HG03103 (cell line): ENCODE measurements around the gene WDR54.
"Not testable (repeated sequence)": the region's sequence is repeated elsewhere in the genome, so short reads cannot be mapped to it uniquely, and the experiment has no call there.

ENCODE experiments used
- ATAC-seq: cut with Tn5 transposase; IDR thresholded peaks from one replicate; pipeline ENCODE4 v1.9.1; 2021; ENCODE audit warnings: low read depth; ENCODE audit not compliant: unreplicated experiment

Gene WDR54

DNA sequence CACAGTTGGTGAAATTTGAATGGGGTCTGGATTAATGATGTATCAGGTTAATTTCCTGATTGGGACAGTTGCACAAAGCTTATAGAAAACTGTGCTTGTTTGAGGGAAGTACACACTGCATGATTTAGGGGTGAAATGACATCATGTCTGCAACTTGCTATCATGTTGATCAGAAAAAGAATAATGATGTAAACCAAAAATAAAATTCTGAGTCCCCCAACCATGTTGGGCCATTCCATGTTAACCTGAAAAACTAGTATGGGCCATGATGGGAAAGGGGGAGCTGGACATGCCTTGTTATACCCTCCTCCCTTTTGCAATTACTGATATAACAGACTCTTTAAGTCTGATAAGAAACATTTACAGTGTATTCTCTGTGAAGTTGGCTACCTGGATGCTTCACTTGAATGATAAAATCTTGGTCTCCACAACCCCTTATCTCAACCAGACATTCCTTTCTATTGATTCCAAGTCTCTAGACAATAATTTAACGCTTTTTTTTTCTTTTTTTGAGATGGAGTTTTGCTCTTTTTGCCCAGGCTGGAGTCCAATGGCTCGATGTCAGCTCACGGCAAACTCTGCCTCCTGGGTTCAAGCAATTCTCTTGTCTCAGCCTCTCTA, 29.1 kb downstream of the WDR54 start:
- no peak for ATAC-seq

DNA sequence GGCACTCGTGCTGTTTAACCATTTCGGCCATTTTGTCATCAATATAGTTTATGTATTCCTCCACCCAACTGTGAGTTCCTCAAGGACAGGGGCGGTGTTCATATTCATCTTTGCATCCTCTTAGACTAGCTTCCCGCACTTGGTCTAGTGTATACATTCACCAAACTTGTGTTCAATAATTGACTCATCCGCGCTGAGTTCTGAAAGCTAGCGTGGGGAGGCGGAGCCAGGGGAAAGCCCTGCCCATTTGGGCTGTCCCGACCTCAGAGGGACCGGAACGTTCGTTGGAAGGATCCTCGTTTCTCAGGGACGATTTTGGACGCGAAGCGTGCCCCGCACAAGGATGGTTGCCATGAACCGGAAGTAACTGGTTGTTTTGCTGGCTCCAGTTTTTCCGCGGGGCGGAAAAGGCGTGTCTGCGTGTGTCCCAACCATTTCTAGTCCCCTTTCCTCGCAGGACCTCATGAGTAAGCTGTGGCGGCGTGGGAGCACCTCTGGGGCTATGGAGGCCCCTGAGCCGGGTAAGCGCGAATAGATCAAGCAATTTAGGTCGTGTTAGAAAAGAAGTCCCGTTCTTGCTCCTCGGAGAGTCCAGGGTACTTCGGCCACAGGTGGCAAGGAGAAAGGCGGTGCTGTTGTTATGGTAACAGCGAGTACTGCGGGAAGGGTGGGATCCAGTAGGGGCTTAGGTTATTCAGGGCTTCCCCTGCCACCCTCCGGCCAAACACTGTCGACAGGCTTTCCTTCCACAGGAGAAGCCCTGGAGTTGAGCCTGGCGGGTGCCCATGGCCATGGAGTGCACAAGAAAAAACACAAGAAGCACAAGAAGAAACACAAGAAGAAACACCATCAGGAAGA, 33.4 kb downstream of the WDR54 start, which contains the start of gene INO80B:
Gene INO80B, plus strand, starts transcription at position 434 of the 858 bp plus-strand sequence. Its CDS starts 30 bp downstream, at position 464.
- peak; percentile 37 for ATAC-seq

DNA sequence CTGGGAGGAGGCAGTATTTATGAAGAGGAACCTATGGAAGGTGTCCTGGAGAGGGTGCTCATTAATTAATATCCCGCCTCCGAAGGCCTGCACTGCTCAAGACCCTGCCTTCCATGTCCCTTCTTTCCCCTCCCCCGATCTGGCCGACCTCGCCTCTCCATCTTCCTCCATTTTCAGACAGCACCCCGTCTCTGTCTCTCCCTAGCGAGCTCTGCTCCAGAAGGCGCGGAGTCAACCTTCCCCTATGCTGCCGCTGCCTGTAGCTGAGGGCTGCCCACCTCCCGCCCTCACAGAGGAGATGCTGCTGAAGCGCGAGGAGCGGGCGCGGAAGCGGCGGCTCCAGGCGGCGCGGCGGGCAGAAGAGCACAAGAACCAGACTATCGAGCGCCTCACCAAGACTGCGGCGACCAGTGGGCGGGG, 35.6 kb downstream of the WDR54 start:
- no peak for ATAC-seq

DNA sequence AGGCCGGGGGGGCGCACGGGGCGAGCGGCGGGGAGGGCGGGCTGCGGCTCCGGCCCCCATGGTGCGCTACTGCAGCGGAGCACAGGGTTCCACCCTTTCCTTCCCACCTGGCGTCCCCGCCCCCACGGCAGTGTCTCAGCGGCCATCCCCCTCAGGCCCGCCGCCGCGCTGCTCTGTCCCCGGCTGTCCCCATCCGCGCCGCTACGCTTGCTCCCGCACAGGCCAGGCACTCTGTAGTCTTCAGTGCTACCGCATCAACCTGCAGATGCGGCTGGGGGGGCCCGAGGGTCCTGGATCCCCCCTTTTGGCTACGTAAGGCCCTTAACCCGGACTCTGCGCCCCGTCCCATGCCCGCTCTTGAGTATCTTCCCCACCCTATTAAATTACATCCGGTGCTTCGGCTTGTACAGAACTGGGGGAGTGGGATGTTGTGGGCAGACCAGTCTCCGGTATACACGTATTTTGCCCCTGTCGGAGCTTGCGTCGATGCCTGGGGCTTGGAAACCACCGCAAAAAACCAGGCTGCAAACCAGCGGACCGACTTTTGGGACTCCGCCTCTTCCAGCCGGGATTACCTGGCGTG, 36.1 kb downstream of the WDR54 start:
- peak; percentile 31 for ATAC-seq

DNA sequence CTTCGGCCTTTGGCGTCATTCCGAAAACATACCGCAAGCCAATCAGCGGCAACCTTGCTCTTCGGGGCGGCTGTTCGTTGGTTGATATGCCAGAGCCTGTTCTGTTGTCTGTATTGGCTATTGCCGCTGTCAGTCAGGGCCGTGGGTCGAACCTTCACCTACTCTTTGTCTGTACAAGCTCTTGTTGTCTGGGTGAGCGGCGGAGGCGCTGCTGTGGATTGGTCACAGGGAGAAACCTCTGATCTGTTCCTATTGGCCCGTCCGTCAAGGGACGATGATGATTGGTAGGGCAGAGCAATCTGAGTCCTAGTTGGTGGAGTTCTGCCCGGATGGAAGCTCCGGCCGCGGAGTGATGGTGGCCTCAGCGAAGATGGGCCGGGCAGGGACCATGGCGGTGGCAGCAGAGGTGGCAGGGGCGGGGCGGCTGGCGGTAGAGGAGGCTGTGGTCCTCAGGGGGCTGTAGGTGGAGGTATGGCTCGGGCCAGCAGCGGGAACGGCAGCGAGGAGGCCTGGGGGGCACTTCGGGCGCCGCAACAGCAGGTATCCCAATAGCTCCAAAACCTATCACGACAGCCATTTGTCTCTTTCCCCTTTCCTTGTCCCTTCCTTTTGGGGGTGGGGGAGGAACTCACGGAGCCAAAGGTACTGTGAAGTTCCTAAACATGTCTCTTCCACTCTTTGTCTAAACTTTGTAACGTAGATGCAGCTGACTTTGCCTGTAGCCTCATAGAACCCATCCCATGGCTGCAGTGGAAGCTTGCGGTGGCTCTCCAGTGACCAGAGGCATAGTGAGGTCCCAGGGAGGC, 36.8 kb downstream of the WDR54 start, which contains the start of gene WBP1:
Gene WBP1, plus strand, starts transcription at position 307 of the 806 bp plus-strand sequence. Its CDS starts 165 bp downstream, at position 472.
- ATAC-seq = peak; percentile 75

GRCh38 chr2:74458938-74459363, 37.4 kb downstream of the WDR54 start:
- no peak for ATAC-seq

DNA sequence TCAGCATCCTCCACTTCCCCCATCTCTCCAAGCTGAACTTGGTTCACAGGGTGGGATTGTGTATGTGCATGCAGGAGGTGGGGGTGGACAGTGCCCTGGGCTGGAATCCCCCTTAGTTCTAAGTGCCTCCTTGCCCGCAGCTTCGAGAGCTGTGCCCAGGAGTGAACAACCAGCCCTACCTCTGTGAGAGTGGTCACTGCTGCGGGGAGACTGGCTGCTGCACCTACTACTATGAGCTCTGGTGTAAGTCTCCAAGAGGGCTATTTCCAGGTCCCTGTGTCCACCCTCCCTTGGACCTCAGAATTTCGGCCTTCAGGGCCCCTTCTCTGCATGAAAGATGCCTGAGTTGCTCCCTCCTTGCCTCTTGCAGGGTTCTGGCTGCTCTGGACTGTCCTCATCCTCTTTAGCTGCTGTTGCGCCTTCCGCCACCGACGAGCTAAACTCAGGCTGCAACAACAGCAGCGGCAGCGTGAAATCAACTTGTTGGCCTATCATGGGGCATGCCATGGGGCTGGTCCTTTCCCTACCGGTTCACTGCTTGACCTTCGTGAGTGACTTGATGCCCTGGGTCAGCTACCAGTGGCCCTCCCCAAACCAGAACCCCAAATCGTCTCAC, 38.1 kb downstream of the WDR54 start:
- ATAC-seq = not testable (repeated sequence)

DNA sequence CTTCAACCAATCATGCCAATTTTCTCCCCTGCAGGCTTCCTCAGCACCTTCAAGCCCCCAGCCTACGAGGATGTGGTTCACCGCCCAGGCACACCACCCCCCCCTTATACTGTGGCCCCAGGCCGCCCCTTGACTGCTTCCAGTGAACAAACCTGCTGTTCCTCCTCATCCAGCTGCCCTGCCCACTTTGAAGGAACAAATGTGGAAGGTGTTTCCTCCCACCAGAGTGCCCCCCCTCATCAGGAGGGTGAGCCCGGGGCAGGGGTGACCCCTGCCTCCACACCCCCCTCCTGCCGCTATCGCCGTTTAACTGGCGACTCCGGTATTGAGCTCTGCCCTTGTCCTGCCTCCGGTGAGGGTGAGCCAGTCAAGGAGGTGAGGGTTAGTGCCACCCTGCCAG, 38.7 kb downstream of the WDR54 start:
- ATAC-seq = not testable (repeated sequence)

DNA sequence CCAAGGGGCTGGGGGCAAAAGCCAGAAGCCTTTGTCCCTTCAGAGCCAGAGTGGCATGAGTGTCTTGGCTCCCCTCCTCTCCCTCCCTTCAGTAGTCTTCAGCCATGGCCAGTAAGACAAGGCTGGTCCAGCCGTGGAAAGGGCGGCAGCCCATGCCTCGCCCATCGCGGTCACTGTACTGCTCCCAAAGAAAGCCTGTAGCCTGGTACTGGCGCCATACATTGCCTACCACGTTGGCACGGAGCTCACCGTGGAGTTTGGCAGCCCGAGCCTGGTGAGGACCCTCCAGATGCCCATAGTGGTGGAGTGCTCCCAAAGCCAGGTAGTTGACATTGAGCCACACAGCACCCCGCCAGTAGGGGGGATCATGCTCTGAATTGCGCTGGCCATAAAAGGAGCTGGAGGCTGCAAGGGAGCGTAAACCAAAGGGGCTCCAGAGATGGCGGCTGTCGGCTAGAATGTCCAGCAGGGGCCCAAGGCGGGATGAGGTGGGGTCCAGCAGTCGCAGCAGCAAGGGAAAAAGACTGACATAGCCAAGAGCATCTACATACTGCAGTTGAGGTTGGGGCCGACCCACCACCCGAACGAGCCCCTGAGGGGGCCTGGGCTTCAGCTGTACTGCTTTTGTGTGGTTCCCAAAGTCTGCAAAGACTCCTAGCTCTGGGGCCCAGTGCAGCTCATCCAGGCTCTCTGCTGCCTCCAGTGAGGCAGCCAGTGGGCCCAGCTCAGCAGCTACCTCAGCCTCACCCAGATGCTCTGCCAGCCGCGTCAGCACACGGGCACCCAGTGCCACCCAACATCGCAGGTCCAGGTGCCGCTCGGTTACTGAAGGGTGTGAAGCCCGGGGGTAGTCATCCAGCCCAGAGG, 39.9 kb downstream of the WDR54 start:
- ATAC-seq = no peak

DNA sequence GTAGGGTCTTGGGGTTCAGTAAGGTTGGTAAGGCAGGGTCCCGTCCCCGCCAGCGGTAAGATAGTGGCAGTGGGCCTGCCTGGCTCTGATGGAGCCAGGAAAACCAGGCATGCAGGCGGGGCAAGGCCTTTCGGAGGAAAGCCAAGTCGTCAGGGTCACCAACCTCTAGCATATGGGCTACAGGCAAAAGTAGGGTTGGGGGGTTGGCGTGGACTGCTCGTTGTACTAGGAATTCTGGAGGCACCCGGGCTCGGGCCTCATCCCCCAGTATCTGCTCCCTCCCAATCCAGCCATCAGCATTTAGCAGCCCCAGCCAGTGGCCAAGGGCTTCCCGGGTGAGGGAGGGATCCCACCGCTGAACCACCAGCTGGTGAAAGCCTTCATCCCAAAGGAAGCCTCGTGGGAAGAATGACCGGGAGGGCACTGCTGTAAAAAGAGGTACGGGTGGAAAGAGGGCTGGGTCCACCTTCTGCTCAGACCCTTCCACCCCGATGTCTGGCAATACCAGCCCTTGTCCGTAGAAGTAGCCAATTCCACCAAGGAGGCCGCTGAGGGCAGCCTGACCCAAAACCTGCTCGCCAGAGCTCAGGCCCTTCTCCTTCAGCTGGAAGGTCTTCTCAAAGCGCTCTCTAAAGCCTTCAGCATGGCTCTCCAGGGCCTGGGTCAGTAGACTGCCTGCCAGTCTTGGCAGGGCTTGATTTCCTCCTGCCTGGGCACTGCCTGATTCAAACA, 40.7 kb downstream of the WDR54 start:
- no peak for ATAC-seq

DNA sequence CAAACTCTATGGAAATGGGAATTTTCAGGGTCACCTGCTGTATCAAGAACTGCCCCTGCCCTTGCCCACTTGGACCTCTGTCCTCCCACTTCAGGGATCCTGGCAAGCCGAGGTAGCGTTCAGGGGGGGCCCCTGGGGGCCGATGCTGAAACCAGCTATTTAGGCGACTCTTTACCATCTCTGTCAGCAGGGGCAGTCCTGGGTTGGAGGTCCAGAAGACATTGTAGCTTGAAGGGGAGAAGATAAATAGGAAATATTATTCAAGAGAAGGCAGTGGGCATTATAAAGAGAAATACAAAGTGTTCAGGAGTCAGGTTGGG, 41.2 kb downstream of the WDR54 start:
- ATAC-seq = no peak

DNA sequence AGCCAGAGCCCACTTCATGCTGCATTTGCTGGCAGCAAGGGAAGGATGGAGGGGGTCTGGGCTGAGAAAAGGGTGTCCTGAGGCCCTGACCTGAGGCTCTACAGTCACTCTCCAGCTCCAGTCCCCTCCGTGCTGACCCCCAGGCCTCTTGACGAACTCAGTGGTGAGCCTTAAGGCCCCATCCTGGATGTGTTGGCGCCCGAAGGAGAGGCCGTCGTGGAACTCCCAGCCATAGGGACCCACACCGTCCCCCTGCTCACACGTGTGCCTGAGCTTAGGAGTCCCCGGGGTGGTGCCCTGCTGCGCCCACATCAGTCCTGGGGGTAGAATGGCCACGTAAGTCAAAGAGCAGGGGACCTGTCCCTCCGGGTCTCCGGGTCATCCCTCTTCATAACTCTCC, 42.9 kb downstream of the WDR54 start:
- no peak for ATAC-seq

- ATAC-seq = not testable (repeated sequence)
These were observed 49.2 kb downstream of the WDR54 start for GRCh38 chr2:74470742-74471141.

GRCh38 chr2:74471332-74472065, 50.0 kb downstream of the WDR54 start:
- no peak for ATAC-seq

GRCh38 chr2:74472086-74472944, 50.8 kb downstream of the WDR54 start, which contains the start of gene MRPL53:
Gene MRPL53, minus strand, starts transcription at chr2:74472680. Its CDS starts 20 bp downstream, at chr2:74472660.
- ATAC-seq = peak; percentile 83

GRCh38 chr2:74472945-74473258, 51.4 kb downstream of the WDR54 start:
- ATAC-seq = no peak

- ATAC-seq = no peak
These were observed 53.0 kb downstream of the WDR54 start for GRCh38 chr2:74474481-74474880.
